Activated B cell treated with CpG ODN at 0.5 μM for 24 hours (primary cell): ENCODE measurements around the gene BRAF. TPM values are rescaled to one million over a fixed set of nuclear protein-coding genes. Genes with fewer than 3 reads are reported as not detected.
"Not testable (repeated sequence)": the region's sequence is repeated elsewhere in the genome, so short reads cannot be mapped to it uniquely, and the experiment has no call there.

Experiments used
- ATAC-seq: fragments of 200-7000 bp; cut with Tn5 transposase; one replicate; pipeline ENCODE4 v1.10.0; 2021; ENCODE audit warnings: low read depth, mild to moderate bottlenecking, moderate library complexity
- CTCF ChIA-PET: fragments of 350-600 bp; sonication (Branson Sonifier 250); formaldehyde crosslinking; loops from one replicate; lab custom pipeline; 2021; ENCODE audit warnings: antibody characterized with exemption; lab: Charles Lee
- POLR2A ChIA-PET: fragments of 350-600 bp; sonication (Branson Sonifier 250); formaldehyde crosslinking; loops from one replicate; lab custom pipeline; 2021; ENCODE audit warnings: antibody characterized with exemption; lab: Charles Lee
- DNase-seq: peaks from one replicate; pipeline ENCODE4 v3.0.0; 2022
- H3K27ac Mint-ChIP-seq: one replicate; pipeline ENCODE4 v1.8.0; 2020; ENCODE audit warnings: mixed read lengths
- H3K27me3 Mint-ChIP-seq: one replicate; pipeline ENCODE4 v1.8.0; 2021; ENCODE audit warnings: mixed read lengths
- H3K36me3 Mint-ChIP-seq: one replicate; pipeline ENCODE4 v1.8.0; 2021; ENCODE audit warnings: low read depth, mixed read lengths
- H3K4me1 Mint-ChIP-seq: one replicate; pipeline ENCODE4 v1.8.0; 2021; ENCODE audit warnings: mixed read lengths
- H3K4me3 Mint-ChIP-seq: one replicate; pipeline ENCODE4 v1.8.0; 2020; ENCODE audit warnings: mild to moderate bottlenecking, mixed read lengths
- H3K9me3 Mint-ChIP-seq: one replicate; pipeline ENCODE4 v1.8.0; 2020; ENCODE audit warnings: mixed read lengths
- CTCF ChIP-seq: fragments of 200-600 bp; IDR thresholded peaks from one replicate; pipeline ENCODE4 v1.8.0; 2022; ENCODE audit warnings: antibody characterized with exemption, mild to moderate bottlenecking
- intact Hi-C: fragments of 100-400 bp; cut with micrococcal nuclease; formaldehyde crosslinking; loops from one replicate; pipeline ENCODE4 v1.15.1; 2024
- total RNA-seq: library from RNA; stranded (reverse); gene quantifications from 2 replicates; pipeline ENCODE4 v1.2.3, GENCODE V29; 2022

The BRAF gene
- total RNA-seq, 1 donor from 2014 or later: 65.4 TPM

DNA sequence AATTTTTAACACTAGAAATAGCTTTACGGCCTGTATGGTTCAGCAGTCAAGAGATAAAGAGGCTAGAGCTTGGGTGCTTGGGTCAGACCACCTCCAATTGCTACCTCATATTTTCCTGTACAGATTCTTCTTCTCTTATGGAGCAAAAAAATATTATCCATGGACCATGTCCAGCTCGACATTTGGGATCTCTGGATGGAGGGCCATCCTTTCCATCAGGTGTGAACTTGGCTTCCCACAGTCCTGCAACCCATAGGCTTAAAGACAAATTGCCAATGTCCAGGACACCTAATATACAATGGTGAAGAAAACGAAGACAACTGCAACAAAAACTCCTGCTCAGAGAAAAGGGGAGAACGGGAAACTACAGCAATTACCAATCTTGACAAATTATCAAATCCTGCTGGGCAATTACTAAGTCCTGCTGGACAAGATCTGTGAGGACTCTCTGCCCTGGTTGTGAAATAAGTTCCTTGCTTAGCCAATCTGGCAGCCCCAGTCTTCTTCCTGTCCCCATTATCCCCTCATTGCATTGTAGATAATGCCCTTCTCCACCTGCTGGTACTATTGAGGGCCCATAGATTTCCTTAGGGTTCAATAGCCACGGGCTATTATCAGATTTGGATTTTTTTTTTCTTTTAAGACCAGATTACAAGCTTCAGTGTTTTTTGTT, 42.0 kb upstream of the BRAF start:
- Mint-ChIP-seq H3K4me3 (no peak overlapping the region), H3K4me1 (no peaks in the 10 kb centered on the region), H3K27ac (no peak overlapping the region), H3K27me3 (peaks cover 6% of the 10 kb centered on the region), H3K9me3 (no peaks in the 10 kb centered on the region), H3K36me3 (no peaks in the 10 kb centered on the region)
- no peak for ATAC-seq
- no peak for TF ChIP-seq CTCF
- no peak for DNase-seq
- POLR2A ChIA-PET: no interaction called here
- intact Hi-C loops: no loop called here
- CTCF ChIA-PET: no interaction called here

DNA sequence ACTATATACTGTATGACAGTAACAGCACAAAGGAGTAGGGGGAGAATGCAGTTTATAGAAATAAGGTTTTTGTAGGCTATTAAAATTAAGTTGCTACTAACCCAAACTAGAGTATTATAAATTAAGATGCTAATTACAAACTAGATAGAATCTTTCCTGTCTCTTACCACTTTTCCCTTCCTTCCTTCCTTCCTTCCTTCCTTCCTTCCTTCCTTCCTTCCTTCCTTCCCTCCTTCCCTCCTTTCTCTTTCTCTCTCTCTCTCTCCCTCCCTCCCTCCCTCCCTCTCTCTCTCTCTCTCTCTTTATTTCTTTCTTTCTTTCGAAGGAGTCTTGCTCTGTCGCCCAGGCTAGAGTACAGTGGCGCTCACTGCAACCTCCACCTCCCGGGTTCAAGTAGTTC, 36.4 kb upstream of the BRAF start:
- CTCF ChIA-PET: no interaction called here
- Mint-ChIP-seq H3K27me3 (no peaks in the 10 kb centered on the region), H3K4me3 (no peak overlapping the region), H3K9me3 (peaks cover 4% of the 10 kb centered on the region), H3K36me3 (no peaks in the 10 kb centered on the region), H3K4me1 (no peaks in the 10 kb centered on the region), H3K27ac (no peak overlapping the region)
- no peak for TF ChIP-seq CTCF
- ATAC-seq (no peak), DNase-seq (no peak)
- POLR2A ChIA-PET: interaction anchor here (0.6 kb wide), 1 partner anchor 253 kb away, joined by 4 read pairs; no protein-coding TSS in a partner anchor
- intact Hi-C loops: no loop called here

DNA sequence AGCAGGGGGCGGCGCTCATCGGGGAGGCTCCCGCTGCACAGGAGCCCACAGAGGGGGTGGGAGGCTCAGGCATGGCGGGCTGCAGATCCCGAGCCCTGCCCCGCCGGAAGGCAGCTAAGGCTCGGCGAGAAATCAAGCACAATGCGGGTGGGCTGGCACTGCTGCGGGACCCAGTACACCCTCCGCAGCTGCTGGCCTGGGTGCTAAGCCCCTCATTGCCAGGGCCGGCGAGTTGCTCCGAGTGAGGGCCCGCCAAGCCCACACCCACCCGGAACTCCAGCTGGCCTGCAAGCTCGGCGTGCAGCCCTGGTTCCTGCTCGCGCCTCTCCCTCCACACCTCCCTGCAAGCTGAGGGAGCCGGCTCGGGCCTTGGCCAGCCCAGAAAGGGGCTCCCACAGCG, 32.3 kb upstream of the BRAF start:
- DNase-seq, intact Hi-C loops: not testable (repeated sequence)

DNA sequence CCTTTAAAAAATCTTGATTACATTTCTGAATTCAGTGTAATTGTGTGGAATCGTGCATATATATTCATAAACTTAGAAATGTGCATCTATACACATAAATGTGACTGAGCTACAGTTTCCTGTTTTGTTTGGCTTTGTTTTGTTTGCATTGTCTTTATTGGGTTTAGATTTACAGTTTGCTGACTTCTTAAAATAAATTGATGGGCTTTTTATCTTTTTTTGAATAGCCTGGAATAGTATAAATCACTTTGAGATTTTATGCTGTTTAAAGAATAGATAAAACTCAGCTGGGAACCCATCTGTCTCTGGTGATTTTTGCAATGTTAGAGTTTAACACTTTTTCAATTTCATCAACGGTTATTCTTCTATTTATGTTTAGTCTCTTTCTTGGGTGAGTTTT, 21.2 kb upstream of the BRAF start:
- intact Hi-C loops: no loop called here
- DNase-seq (no peak), ATAC-seq (no peak)
- H3K36me3 Mint-ChIP-seq: no peaks in the 10 kb centered on the region
- no peak overlapping the region for H3K27ac Mint-ChIP-seq
- H3K27me3 Mint-ChIP-seq: peaks cover 13% of the 10 kb centered on the region
- H3K4me3 Mint-ChIP-seq: no peak overlapping the region
- ChIA-PET POLR2A (no interaction called here), CTCF (no interaction called here)
- H3K4me1 Mint-ChIP-seq: no peaks in the 10 kb centered on the region
- no peaks in the 10 kb centered on the region for H3K9me3 Mint-ChIP-seq
- TF ChIP-seq CTCF: no peak

More for the DNA sequence above, 32.3 kb upstream of the BRAF start:
- CTCF ChIA-PET, ATAC-seq, H3K27me3 Mint-ChIP-seq, POLR2A ChIA-PET, H3K36me3 Mint-ChIP-seq, H3K4me3 Mint-ChIP-seq, H3K9me3 Mint-ChIP-seq, H3K4me1 Mint-ChIP-seq, H3K27ac Mint-ChIP-seq: not testable (repeated sequence)

DNA sequence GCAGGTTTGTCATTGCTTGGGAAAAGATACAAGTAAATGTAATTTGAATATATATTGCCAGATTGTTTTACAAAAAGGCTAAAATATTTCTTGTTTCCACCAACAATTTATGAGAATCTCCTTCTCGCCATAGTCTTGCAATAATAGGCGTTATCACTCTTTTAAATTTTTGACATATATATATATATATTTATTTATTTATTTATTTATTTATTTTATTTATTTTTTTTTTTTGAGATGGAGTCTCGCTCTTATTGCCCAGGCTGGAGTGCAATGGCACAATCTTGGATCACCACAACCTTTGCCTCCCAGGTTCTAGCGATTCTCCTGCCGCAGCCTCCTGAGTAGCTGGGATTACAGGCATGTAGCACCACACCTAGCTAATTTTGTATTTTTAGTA, 17.5 kb upstream of the BRAF start:
- ATAC-seq, intact Hi-C loops, DNase-seq, H3K27ac Mint-ChIP-seq, H3K36me3 Mint-ChIP-seq, H3K9me3 Mint-ChIP-seq, CTCF ChIA-PET, H3K4me3 Mint-ChIP-seq, H3K27me3 Mint-ChIP-seq: not testable (repeated sequence)
- H3K4me1 Mint-ChIP-seq: peaks cover 11% of the 10 kb centered on the region
- POLR2A ChIA-PET: interaction anchor here (0.6 kb wide), 1 partner anchor 37 kb away, joined by 6 read pairs; no protein-coding TSS in a partner anchor

GRCh38 chr7:140940898-140941297, 16.2 kb upstream of the BRAF start:
- Mint-ChIP-seq H3K27ac (no peak overlapping the region), H3K4me1 (peaks cover 11% of the 10 kb centered on the region), H3K36me3 (no peaks in the 10 kb centered on the region), H3K4me3 (no peak overlapping the region), H3K9me3 (peaks cover 3% of the 10 kb centered on the region), H3K27me3 (peaks cover 8% of the 10 kb centered on the region)
- ChIA-PET CTCF (no interaction called here), POLR2A (no interaction called here)
- intact Hi-C loops: no loop called here
- no peak for TF ChIP-seq CTCF
- no peak for DNase-seq
- ATAC-seq: no peak
